Measurements from ENCODE around the gene GABARAPL1. TPM values are rescaled to one million over a fixed set of nuclear protein-coding genes. Genes with fewer than 3 reads are reported as not detected.
A peak's percentile ranks its signal among the peaks of the same experiment; 100 is the strongest.

The GABARAPL1 gene
- total RNA-seq, 1 donor from 2014 or later = 74.7 TPM

- Mint-ChIP-seq H3K27me3 (ENCODE audit: unreplicated experiment) (no peaks in the 10 kb centered on the region), H3K4me1 (ENCODE audit: unreplicated experiment) (no peaks in the 10 kb centered on the region), H3K9me3 (ENCODE audit: unreplicated experiment) (no peaks in the 10 kb centered on the region), H3K4me3 (ENCODE audit: unreplicated experiment) (no peak overlapping the region), H3K27ac (ENCODE audit: unreplicated experiment) (no peak overlapping the region), H3K36me3 (ENCODE audit: unreplicated experiment) (peaks cover 3% of the 10 kb centered on the region)
- no peak for DNase-seq (ENCODE audit: extremely low spot score, unreplicated experiment)
- TF ChIP-seq CTCF (IDR thresholded peaks at IDR 0.05) = no peak
These were observed 21.9 kb downstream of the GABARAPL1 start for GRCh38 chr12:10234562-10234961.

- Mint-ChIP-seq H3K27me3 (ENCODE audit: unreplicated experiment) (no peaks in the 10 kb centered on the region), H3K4me3 (ENCODE audit: unreplicated experiment) (no peak overlapping the region), H3K9me3 (ENCODE audit: unreplicated experiment) (no peaks in the 10 kb centered on the region), H3K4me1 (ENCODE audit: unreplicated experiment) (no peaks in the 10 kb centered on the region), H3K27ac (ENCODE audit: unreplicated experiment) (no peak overlapping the region), H3K36me3 (ENCODE audit: unreplicated experiment) (peaks cover 3% of the 10 kb centered on the region)
- TF ChIP-seq CTCF (IDR thresholded peaks at IDR 0.05) = peak; percentile 87
- DNase-seq (ENCODE audit: extremely low spot score, unreplicated experiment) = no peak
These were observed 23.3 kb downstream of the GABARAPL1 start for GRCh38 chr12:10235761-10236631.

- peaks cover 3% of the 10 kb centered on the region for H3K36me3 Mint-ChIP-seq (ENCODE audit: unreplicated experiment)
- H3K27ac Mint-ChIP-seq (ENCODE audit: unreplicated experiment) = no peak overlapping the region
- DNase-seq (ENCODE audit: extremely low spot score, unreplicated experiment) = no peak
- H3K9me3 Mint-ChIP-seq (ENCODE audit: unreplicated experiment) = no peaks in the 10 kb centered on the region
- no peak for TF ChIP-seq CTCF (IDR thresholded peaks at IDR 0.05)
- H3K27me3 Mint-ChIP-seq (ENCODE audit: unreplicated experiment) = no peaks in the 10 kb centered on the region
- H3K4me3 Mint-ChIP-seq (ENCODE audit: unreplicated experiment) = no peak overlapping the region
- no peaks in the 10 kb centered on the region for H3K4me1 Mint-ChIP-seq (ENCODE audit: unreplicated experiment)
These were observed 24.0 kb downstream of the GABARAPL1 start for GRCh38 chr12:10236720-10237119.

- peaks cover 4% of the 10 kb centered on the region for H3K27me3 Mint-ChIP-seq (ENCODE audit: unreplicated experiment)
- no peak for TF ChIP-seq CTCF (IDR thresholded peaks at IDR 0.05)
- H3K36me3 Mint-ChIP-seq (ENCODE audit: unreplicated experiment) = peaks cover 3% of the 10 kb centered on the region
- H3K9me3 Mint-ChIP-seq (ENCODE audit: unreplicated experiment) = no peaks in the 10 kb centered on the region
- H3K4me1 Mint-ChIP-seq (ENCODE audit: unreplicated experiment) = no peaks in the 10 kb centered on the region
- no peak overlapping the region for H3K4me3 Mint-ChIP-seq (ENCODE audit: unreplicated experiment)
- DNase-seq (ENCODE audit: extremely low spot score, unreplicated experiment) = no peak
- H3K27ac Mint-ChIP-seq (ENCODE audit: unreplicated experiment) = no peak overlapping the region
These were observed 25.8 kb downstream of the GABARAPL1 start for GRCh38 chr12:10238526-10238925.

GRCh38 chr12:10241290-10241689, 28.6 kb downstream of the GABARAPL1 start:
- no peak for DNase-seq (ENCODE audit: extremely low spot score, unreplicated experiment)
- H3K9me3 Mint-ChIP-seq (ENCODE audit: unreplicated experiment) = no peaks in the 10 kb centered on the region
- no peak overlapping the region for H3K4me3 Mint-ChIP-seq (ENCODE audit: unreplicated experiment)
- H3K4me1 Mint-ChIP-seq (ENCODE audit: unreplicated experiment) = no peaks in the 10 kb centered on the region
- H3K36me3 Mint-ChIP-seq (ENCODE audit: unreplicated experiment) = no peaks in the 10 kb centered on the region
- H3K27ac Mint-ChIP-seq (ENCODE audit: unreplicated experiment) = no peak overlapping the region
- no peak for TF ChIP-seq CTCF (IDR thresholded peaks at IDR 0.05)
- peaks cover 8% of the 10 kb centered on the region for H3K27me3 Mint-ChIP-seq (ENCODE audit: unreplicated experiment)
